HG02981 (cell line): ENCODE results near the gene STRA6.

Experiments used
- ATAC-seq: cut with Tn5 transposase; IDR thresholded peaks from one replicate; pipeline ENCODE4 v1.9.1; 2021; ENCODE audit warnings: mild to moderate bottlenecking, moderate library complexity; ENCODE audit not compliant: unreplicated experiment

STRA6 gene

GRCh38 chr15:74227968-74228722 is 25.6 kb upstream of the STRA6 start:
- no peak for ATAC-seq

- ATAC-seq: no peak
These were observed 24.4 kb upstream of the STRA6 start for GRCh38 chr15:74226761-74227540.

GRCh38 chr15:74225928-74226327 is 23.3 kb upstream of the STRA6 start:
- ATAC-seq: no peak

- ATAC-seq: no peak
These were observed 19.9 kb upstream of the STRA6 start for GRCh38 chr15:74222240-74223119.

GRCh38 chr15:74221399-74222239 is 19.0 kb upstream of the STRA6 start:
- no peak for ATAC-seq

- no peak for ATAC-seq
These were observed 18.1 kb upstream of the STRA6 start for GRCh38 chr15:74220475-74221248.

- no peak for ATAC-seq
These were observed 15.6 kb upstream of the STRA6 start for GRCh38 chr15:74217907-74218885.

- no peak for ATAC-seq
These were observed 14.4 kb upstream of the STRA6 start for GRCh38 chr15:74216949-74217348.

GRCh38 chr15:74215958-74216357 is 13.4 kb upstream of the STRA6 start:
- ATAC-seq: no peak

GRCh38 chr15:74214324-74215021 is 11.9 kb upstream of the STRA6 start:
- ATAC-seq: no peak

- ATAC-seq: no peak
These were observed 11.3 kb upstream of the STRA6 start for GRCh38 chr15:74213858-74214284.

GRCh38 chr15:74212494-74212893 is 9.9 kb upstream of the STRA6 start:
- no peak for ATAC-seq

GRCh38 chr15:74211656-74212055 is 9.1 kb upstream of the STRA6 start:
- ATAC-seq: no peak

GRCh38 chr15:74210729-74211128 is 8.1 kb upstream of the STRA6 start:
- ATAC-seq: no peak

GRCh38 chr15:74209997-74210671 is 7.5 kb upstream of the STRA6 start:
- ATAC-seq: no peak

- ATAC-seq: no peak
These were observed 7.0 kb upstream of the STRA6 start for GRCh38 chr15:74209560-74209958.

GRCh38 chr15:74208901-74209559 is 6.4 kb upstream of the STRA6 start:
- ATAC-seq: no peak
